Common myeloid progenitor, CD34-positive (primary cell): ENCODE data around the gene SNX4.
"Not testable (repeated sequence)": the region's sequence is repeated elsewhere in the genome, so short reads cannot be mapped to it uniquely, and the experiment has no call there.

ENCODE experiments used
- CTCF ChIA-PET: fragments of 350-600 bp; sonication (Branson Sonifier 250); formaldehyde crosslinking; loops from one replicate; lab custom pipeline; 2021; ENCODE audit warnings: antibody characterized with exemption; lab: Charles Lee
- POLR2A ChIA-PET: fragments of 350-600 bp; sonication (Branson Sonifier 250); formaldehyde crosslinking; loops from one replicate; lab custom pipeline; 2021; ENCODE audit warnings: antibody characterized with exemption; lab: Charles Lee
- DNase-seq, 3 donors: peaks; one replicate each; pipeline versions ENCODE4 v3.0.0 to v3.0.0-alpha.2; 2013
- H3K27ac ChIP-seq, 2 experiments: 1 replicate in 1 of 2; 2 replicates in 1 of 2; pipeline ENCODE4 v1.7.0; 2013; ENCODE audit warnings: inconsistent platforms in 2 of 2, low read length in 2 of 2, mild to moderate bottlenecking in 2 of 2, low read depth in 1 of 2, moderate library complexity in 1 of 2; ENCODE audit not compliant: severe bottlenecking in 2 of 2, insufficient read depth in 1 of 2, poor library complexity in 1 of 2
- H3K27me3 ChIP-seq, 5 experiments: replicated peaks in 2 of 5; 1 replicate in 3 of 5; 2 replicates in 2 of 5; pipeline versions ENCODE4 v1.6.1 to v1.7.0; 2013; ENCODE audit warnings: low read length in 4 of 5, mild to moderate bottlenecking in 2 of 5, moderate library complexity in 2 of 5, inconsistent platforms in 1 of 5; ENCODE audit not compliant: insufficient read depth in 5 of 5, control insufficient read depth in 4 of 5
- H3K36me3 ChIP-seq, 4 experiments: 1 replicate in 2 of 4; 2 replicates in 2 of 4; pipeline versions ENCODE4 v1.6.1 to v1.7.0; 2013; ENCODE audit warnings: low read length in 3 of 4, control low read depth in 1 of 4, mild to moderate bottlenecking in 1 of 4; ENCODE audit not compliant: control insufficient read depth in 4 of 4, insufficient read depth in 4 of 4
- H3K4me1 ChIP-seq, 4 experiments: 1 replicate in 3 of 4; 2 replicates in 1 of 4; pipeline versions ENCODE4 v1.6.1 to v1.7.1; 2013; ENCODE audit warnings: low read length in 3 of 4, mild to moderate bottlenecking in 3 of 4, control low read depth in 1 of 4, inconsistent platforms in 1 of 4, moderate library complexity in 1 of 4; ENCODE audit not compliant: control insufficient read depth in 4 of 4, insufficient read depth in 4 of 4; ENCODE audit errors: control extremely low read depth in 1 of 4
- H3K4me3 ChIP-seq, 7 experiments: 1 replicate in 4 of 7; 2 replicates in 3 of 7; pipeline versions ENCODE4 v1.5.1 to v1.7.0; 2013; ENCODE audit warnings: mild to moderate bottlenecking in 7 of 7, low read length in 6 of 7, moderate library complexity in 6 of 7, inconsistent platforms in 2 of 7, low read depth in 2 of 7, control low read depth in 1 of 7; ENCODE audit not compliant: insufficient read depth in 4 of 7, control insufficient read depth in 1 of 7; ENCODE audit errors: extremely low read depth in 1 of 7
- H3K9me3 ChIP-seq, 5 experiments: 1 replicate in 4 of 5; 2 replicates in 1 of 5; pipeline versions ENCODE4 v1.6.1 to v1.7.1; 2013; ENCODE audit warnings: low read length in 4 of 5, mild to moderate bottlenecking in 2 of 5, inconsistent platforms in 1 of 5, low read depth in 1 of 5, moderate library complexity in 1 of 5; ENCODE audit not compliant: control insufficient read depth in 4 of 5, insufficient read depth in 2 of 5; ENCODE audit errors: control extremely low read depth in 1 of 5
- WGBS: methylation state at CpG from one replicate; pipeline ENCODE4 v1.1.5; 2013; ENCODE audit not compliant: insufficient coverage; 5-methylcytosine and 5-hydroxymethylcytosine counted together

The SNX4 gene

DNA sequence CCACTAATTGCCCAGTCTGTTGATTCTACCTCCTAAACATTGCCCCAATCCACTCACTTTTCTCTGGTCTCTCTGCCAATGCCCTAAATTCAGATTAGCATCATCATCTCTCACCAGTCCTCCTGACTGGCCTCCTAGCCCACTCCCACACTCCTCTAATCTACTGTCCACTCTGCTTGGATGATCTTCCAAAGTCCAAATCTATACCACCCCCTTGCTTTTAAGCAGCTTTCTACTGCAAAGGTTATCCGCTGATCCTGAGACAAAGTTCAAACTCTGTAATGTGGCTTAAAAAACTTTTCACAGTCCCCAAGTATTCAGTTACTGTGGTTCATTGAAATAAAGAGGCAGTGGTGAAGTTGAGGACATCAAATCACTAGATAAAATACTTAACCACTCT lies 37.6 kb downstream of the SNX4 start:
- H3K4me3 ChIP-seq = no peak overlapping the region
- H3K4me1 ChIP-seq = no peaks in the 10 kb centered on the region
- H3K36me3 ChIP-seq = peaks cover 5 to 39% (median 23%) of the 10 kb centered on the region in 4 experiments
- POLR2A ChIA-PET = no interaction called here
- no peak for DNase-seq
- H3K27me3 ChIP-seq = no peaks in the 10 kb centered on the region
- H3K27ac ChIP-seq = no peak overlapping the region
- WGBS = no CpG with 5 or more reads among the region's 1 CpG
- CTCF ChIA-PET = no interaction called here
- H3K9me3 ChIP-seq = no peaks in the 10 kb centered on the region

- ChIA-PET CTCF (no interaction called here), POLR2A (interaction anchor here (0.6 kb wide), 1 partner anchor 20 kb away, joined by 3 read pairs; no protein-coding TSS in a partner anchor)
- Histone ChIP-seq H3K9me3 (no peaks in the 10 kb centered on the region), H3K4me1 (no peaks in the 10 kb centered on the region), H3K27ac (no peak overlapping the region), H3K4me3 (no peak overlapping the region), H3K36me3 (peaks cover 5 to 42% (median 24%) of the 10 kb centered on the region in 4 experiments), H3K27me3 (no peaks in the 10 kb centered on the region)
- no peak for DNase-seq
- WGBS = 100% methylated on average over 2 of the region's 2 CpGs
These were observed 38.2 kb downstream of the SNX4 start for GRCh38 chr3:125481786-125482185.

GRCh38 chr3:125481375-125481759 lies 38.6 kb downstream of the SNX4 start:
- 90% methylated on average over 4 of the region's 9 CpGs for WGBS
- peaks cover 5 to 42% (median 23%) of the 10 kb centered on the region in 4 experiments for H3K36me3 ChIP-seq
- H3K9me3 ChIP-seq, H3K4me3 ChIP-seq, CTCF ChIA-PET, H3K27me3 ChIP-seq, H3K27ac ChIP-seq, DNase-seq, H3K4me1 ChIP-seq: not testable (repeated sequence)
- POLR2A ChIA-PET = interaction anchor here (0.6 kb wide), 1 partner anchor 20 kb away, joined by 3 read pairs; no protein-coding TSS in a partner anchor

GRCh38 chr3:125480656-125481374 lies 39.2 kb downstream of the SNX4 start:
- ChIA-PET CTCF (no interaction called here), POLR2A (no interaction called here)
- no peaks in the 10 kb centered on the region for H3K27me3 ChIP-seq
- H3K4me3 ChIP-seq = no peak overlapping the region
- no peak overlapping the region for H3K27ac ChIP-seq
- WGBS = 95% methylated on average over 2 of the region's 2 CpGs
- H3K4me1 ChIP-seq = no peaks in the 10 kb centered on the region
- H3K9me3 ChIP-seq = no peaks in the 10 kb centered on the region
- no peak for DNase-seq
- H3K36me3 ChIP-seq = peaks cover 7 to 42% (median 22%) of the 10 kb centered on the region in 4 experiments

- no peak for DNase-seq
- H3K9me3 ChIP-seq = no peaks in the 10 kb centered on the region
- no peak overlapping the region for H3K27ac ChIP-seq
- H3K4me1 ChIP-seq = no peaks in the 10 kb centered on the region
- no peaks in the 10 kb centered on the region for H3K27me3 ChIP-seq
- ChIA-PET POLR2A (no interaction called here), CTCF (interaction anchor here (0.6 to 1.2 kb wide), 3 partner anchors 9 to 106 kb away, joined by 3 read pairs; no protein-coding TSS in a partner anchor)
- 100% methylated on average over 2 of the region's 4 CpGs for WGBS
- peaks cover 7 to 46% (median 25%) of the 10 kb centered on the region in 4 experiments for H3K36me3 ChIP-seq
- H3K4me3 ChIP-seq = no peak overlapping the region
These were observed 40.9 kb downstream of the SNX4 start for GRCh38 chr3:125479091-125479490.

DNA sequence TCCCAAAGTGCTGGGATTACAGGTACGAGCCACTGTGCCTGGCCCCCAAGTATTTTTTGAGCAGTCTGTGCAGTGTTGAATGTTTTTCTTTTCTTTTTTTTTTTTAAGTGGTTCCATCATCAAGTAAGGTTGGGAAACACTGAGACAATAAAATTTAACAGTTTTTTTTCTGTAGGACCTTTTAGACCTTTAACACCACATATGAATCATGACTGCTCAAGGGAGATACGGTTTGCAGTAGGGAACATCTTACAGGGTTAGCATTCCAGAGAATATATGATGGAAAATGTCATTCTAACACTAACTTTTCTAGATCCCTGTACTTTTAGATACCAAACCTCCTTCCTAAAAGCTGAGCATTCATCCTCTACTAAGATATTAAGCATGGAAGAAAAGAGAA lies 41.7 kb downstream of the SNX4 start:
- H3K27me3 ChIP-seq = no peaks in the 10 kb centered on the region
- no peak overlapping the region for H3K27ac ChIP-seq
- no peaks in the 10 kb centered on the region for H3K9me3 ChIP-seq
- H3K36me3 ChIP-seq = peaks cover 7 to 46% (median 24%) of the 10 kb centered on the region in 4 experiments
- no peak for DNase-seq
- no peak overlapping the region for H3K4me3 ChIP-seq
- CTCF ChIA-PET = interaction anchor here (1.2 kb wide), 1 partner anchor 8 kb away, joined by 3 read pairs; no protein-coding TSS in a partner anchor
- 100% methylated on average over 1 of the region's 2 CpGs for WGBS
- no peaks in the 10 kb centered on the region for H3K4me1 ChIP-seq
- POLR2A ChIA-PET = no interaction called here

GRCh38 chr3:125477701-125478100 lies 42.3 kb downstream of the SNX4 start:
- no peaks in the 10 kb centered on the region for H3K9me3 ChIP-seq
- H3K27ac ChIP-seq = no peak overlapping the region
- CTCF ChIA-PET = interaction anchor here (1.2 kb wide), 1 partner anchor 8 kb away, joined by 3 read pairs; no protein-coding TSS in a partner anchor
- peaks cover 7 to 46% (median 24%) of the 10 kb centered on the region in 4 experiments for H3K36me3 ChIP-seq
- no peak overlapping the region for H3K4me3 ChIP-seq
- DNase-seq = no peak
- no peaks in the 10 kb centered on the region for H3K4me1 ChIP-seq
- 100% methylated on average over 1 of the region's 1 CpG for WGBS
- POLR2A ChIA-PET = no interaction called here
- no peaks in the 10 kb centered on the region for H3K27me3 ChIP-seq
